Neuronal stem cell (in vitro differentiated cells): Measurements from ENCODE around the gene NTSR1.

Experiments
- DNase-seq: peaks from one replicate; pipeline ENCODE4 v3.0.0-alpha.2; 2013; ENCODE audit warnings: low spot score
- H2AFZ ChIP-seq: one replicate; pipeline ENCODE4 v1.6.1; 2013; ENCODE audit warnings: mild to moderate bottlenecking, low read length, inconsistent platforms
- H2AK5ac ChIP-seq: 2 replicates; pipeline ENCODE4 v1.6.1; 2013; ENCODE audit warnings: low read depth, mild to moderate bottlenecking, inconsistent platforms, low read length, moderate library complexity, mixed read lengths
- H2BK120ac ChIP-seq: 2 replicates; pipeline ENCODE4 v1.6.1; 2013; ENCODE audit warnings: low read depth, mild to moderate bottlenecking, inconsistent platforms, low read length, moderate library complexity, mixed read lengths
- H2BK12ac ChIP-seq: one replicate; pipeline ENCODE4 v1.6.1; 2013; ENCODE audit warnings: low read length, inconsistent platforms
- H2BK15ac ChIP-seq: 2 replicates; pipeline ENCODE4 v1.6.1; 2013; ENCODE audit warnings: mild to moderate bottlenecking, low read length, inconsistent platforms, mixed read lengths
- H2BK5ac ChIP-seq: one replicate; pipeline ENCODE4 v1.6.1; 2013; ENCODE audit warnings: inconsistent platforms, mild to moderate bottlenecking, low read length, moderate library complexity
- H3K14ac ChIP-seq: one replicate; pipeline ENCODE4 v1.6.1; 2013; ENCODE audit warnings: low read length, inconsistent platforms
- H3K18ac ChIP-seq: 2 replicates; pipeline ENCODE4 v1.6.1; 2013; ENCODE audit warnings: low read length, inconsistent platforms
- H3K23ac ChIP-seq: 2 replicates; pipeline ENCODE4 v1.6.1; 2013; ENCODE audit warnings: low read depth, mild to moderate bottlenecking, mixed read lengths, low read length, inconsistent platforms; ENCODE audit not compliant: poor library complexity
- H3K27ac ChIP-seq: replicated peaks from 3 replicates; pipeline ENCODE4 v1.5.1; 2013; ENCODE audit warnings: low read length, inconsistent platforms
- H3K27me3 ChIP-seq, 3 experiments: 2 replicates each; pipeline ENCODE4 v1.6.1; 2013; ENCODE audit warnings: low read length in 3 of 3, mild to moderate bottlenecking in 2 of 3, inconsistent platforms in 1 of 3, low read depth in 1 of 3, mixed read lengths in 1 of 3, moderate library complexity in 1 of 3; ENCODE audit not compliant: control insufficient read depth in 3 of 3, insufficient read depth in 3 of 3
- H3K36me3 ChIP-seq, 2 donors: replicated peaks in 1 of 2; 2 replicates each; pipeline ENCODE4 v1.6.1; 2013; ENCODE audit warnings: low read length in 2 of 2; ENCODE audit not compliant: control insufficient read depth in 2 of 2, insufficient read depth in 2 of 2
- H3K4ac ChIP-seq: 2 replicates; pipeline ENCODE4 v1.6.1; 2013; ENCODE audit warnings: inconsistent platforms, mild to moderate bottlenecking, low read length, moderate library complexity
- H3K4me1 ChIP-seq, 2 donors: 1 replicate in 1 of 2; 2 replicates in 1 of 2; pipeline ENCODE4 v1.6.1; 2013; ENCODE audit warnings: low read length in 2 of 2, low read depth in 1 of 2; ENCODE audit not compliant: control insufficient read depth in 2 of 2, insufficient read depth in 1 of 2
- H3K4me2 ChIP-seq: one replicate; pipeline ENCODE4 v1.6.1; 2013; ENCODE audit warnings: mild to moderate bottlenecking, low read length, inconsistent platforms; ENCODE audit not compliant: insufficient read depth, poor library complexity, severe bottlenecking
- H3K4me3 ChIP-seq, 2 donors: 2 replicates each; pipeline ENCODE4 v1.5.1; 2013; ENCODE audit warnings: low read length in 2 of 2, mild to moderate bottlenecking in 2 of 2, inconsistent platforms in 1 of 2, moderate library complexity in 1 of 2
- H3K79me1 ChIP-seq: one replicate; pipeline ENCODE4 v1.6.1; 2013; ENCODE audit warnings: low read depth, mild to moderate bottlenecking, inconsistent platforms, low read length, moderate library complexity
- H3K9ac ChIP-seq: one replicate; pipeline ENCODE4 v1.6.1; 2013; ENCODE audit warnings: mild to moderate bottlenecking, low read depth, low read length, inconsistent platforms; ENCODE audit not compliant: poor library complexity
- H3K9me3 ChIP-seq, 2 donors: replicated peaks in 1 of 2; 2 replicates each; pipeline versions ENCODE3 to v1.6.1; 2013; ENCODE audit warnings: low read length in 2 of 2, mild to moderate bottlenecking in 2 of 2, inconsistent platforms in 1 of 2, low read depth in 1 of 2, mixed read lengths in 1 of 2, moderate library complexity in 1 of 2; ENCODE audit not compliant: control insufficient read depth in 2 of 2, insufficient read depth in 1 of 2
- H4K8ac ChIP-seq: one replicate; pipeline ENCODE4 v1.6.1; 2013; ENCODE audit warnings: low read depth, mild to moderate bottlenecking, inconsistent platforms, low read length, moderate library complexity
- H4K91ac ChIP-seq: one replicate; pipeline ENCODE4 v1.6.1; 2013; ENCODE audit warnings: low read length, low read depth, mild to moderate bottlenecking, inconsistent platforms; ENCODE audit not compliant: poor library complexity
- WGBS, 2 donors: extraction: QIAGEN DNeasy Blood & Tissue Kit; methylation state at CpG; one replicate each; pipeline ENCODE4 v1.1.7; 2013; ENCODE audit warnings: missing lambda C conversion rate in 2 of 2, mixed read lengths in 1 of 2; ENCODE audit not compliant: insufficient read length in 2 of 2, insufficient replicate concordance in 1 of 2; ENCODE audit errors: extremely low coverage in 2 of 2; 5-methylcytosine and 5-hydroxymethylcytosine counted together

NTSR1 gene

GRCh38 chr20:62769346-62770071 lies 60.9 kb downstream of the NTSR1 start:
- no CpG with 5 or more reads among the region's 16 CpGs for WGBS, 2 donors
- Histone ChIP-seq H3K9ac (no peak overlapping the region), H3K27ac (no peak overlapping the region), H3K9me3 (no peaks in the 10 kb centered on the region), H2BK5ac (peak overlapping the region; percentile 71), H3K79me1 (peaks cover 2% of the 10 kb centered on the region), H2BK120ac (no peak overlapping the region), H3K4me1 (peaks cover 15 to 39% of the 10 kb centered on the region in 2 donors), H3K4me3 (peak overlapping the region in 1 of 2 donors; percentile 49), H3K18ac (no peak overlapping the region), H4K91ac (peak overlapping the region; percentile 5), H2BK12ac (peak overlapping the region; percentile 59), H4K8ac (no peak overlapping the region), H3K36me3 (no peaks in the 10 kb centered on the region), H2AK5ac (peak overlapping the region; percentile 17), H3K23ac (no peak overlapping the region), H3K4ac (no peak overlapping the region), H3K14ac (peak overlapping the region; percentile 84), H3K27me3 (peaks cover 0 to 19% (median 2%) of the 10 kb centered on the region in 3 experiments), H2BK15ac (no peak overlapping the region), H3K4me2 (no peak overlapping the region), H2AFZ (no peak overlapping the region)
- no peak for DNase-seq

GRCh38 chr20:62770111-62770910 lies 61.7 kb downstream of the NTSR1 start:
- Histone ChIP-seq H2AFZ (no peak overlapping the region), H4K91ac (no peak overlapping the region), H2BK5ac (peak overlapping the region; percentile 71), H3K27me3 (peaks cover 0 to 26% (median 2%) of the 10 kb centered on the region in 3 experiments), H3K79me1 (peaks cover 2% of the 10 kb centered on the region), H3K14ac (peak overlapping the region; percentile 4), H2BK12ac (peak overlapping the region; percentile 46), H2AK5ac (peak overlapping the region; percentile 24), H3K4me2 (no peak overlapping the region), H4K8ac (no peak overlapping the region), H2BK120ac (no peak overlapping the region), H2BK15ac (no peak overlapping the region), H3K9me3 (no peaks in the 10 kb centered on the region), H3K27ac (no peak overlapping the region), H3K23ac (no peak overlapping the region), H3K9ac (no peak overlapping the region), H3K4ac (no peak overlapping the region), H3K4me3 (no peak overlapping the region), H3K36me3 (no peaks in the 10 kb centered on the region), H3K18ac (peak overlapping the region; percentile 52), H3K4me1 (peaks cover 13 to 40% of the 10 kb centered on the region in 2 donors)
- no peak for DNase-seq
- no CpG with 5 or more reads among the region's 20 CpGs for WGBS, 2 donors

- Histone ChIP-seq H2AFZ (no peak overlapping the region), H4K8ac (no peak overlapping the region), H3K14ac (no peak overlapping the region), H3K9ac (no peak overlapping the region), H3K4me3 (no peak overlapping the region), H3K9me3 (no peaks in the 10 kb centered on the region), H3K23ac (no peak overlapping the region), H3K36me3 (no peaks in the 10 kb centered on the region), H4K91ac (no peak overlapping the region), H3K18ac (peak overlapping the region; percentile 29), H2AK5ac (peak overlapping the region; percentile 16), H3K79me1 (peaks cover 2% of the 10 kb centered on the region), H3K4me2 (no peak overlapping the region), H2BK5ac (no peak overlapping the region), H3K4me1 (peaks cover 13 to 40% of the 10 kb centered on the region in 2 donors), H3K27ac (no peak overlapping the region), H3K27me3 (peaks cover 0 to 26% (median 2%) of the 10 kb centered on the region in 3 experiments), H2BK120ac (no peak overlapping the region), H3K4ac (no peak overlapping the region), H2BK12ac (peak overlapping the region; percentile 46), H2BK15ac (peak overlapping the region; percentile 94)
- no CpG with 5 or more reads among the region's 14 CpGs for WGBS, 2 donors
- DNase-seq = no peak
These were observed 62.3 kb downstream of the NTSR1 start for GRCh38 chr20:62770916-62771315.
